SK-N-SH (cell line): ENCODE data around the gene CLIC3. TPM values are rescaled to one million over a fixed set of nuclear protein-coding genes. Genes with fewer than 3 reads are reported as not detected.

ENCODE experiments used
- CTCF ChIA-PET: fragments of 300-600, 350-600 bp; formaldehyde crosslinking; extraction: SDS; loops from one replicate; lab custom pipeline; 2021; lab: Yijun Ruan, JAX
- POLR2A ChIA-PET: fragments of 350-600 bp; sonication (Branson Sonifier 250); formaldehyde crosslinking; extraction: SDS; loops from one replicate; lab custom pipeline; 2020; ENCODE audit warnings: antibody characterized with exemption, inconsistent platforms; lab: Yijun Ruan, JAX
- DNase-seq: peaks from one replicate; pipeline ENCODE4 v3.0.0; 2012
- H2AFZ ChIP-seq: fragments of 200-600 bp; sonication (generic); 2 replicates; pipeline ENCODE4 v1.8.1; 2016; ENCODE audit warnings: antibody characterized with exemption, mild to moderate bottlenecking, low read depth
- H3F3A ChIP-seq: fragments of 200-600 bp; sonication (generic); replicated peaks from 2 replicates; pipeline ENCODE3; 2016; ENCODE audit warnings: antibody characterized with exemption, mild to moderate bottlenecking; ENCODE audit not compliant: insufficient read depth
- H3K27ac ChIP-seq, 2 experiments: fragments of 200-500 bp in 1 of 2; fragments of 200-600 bp in 1 of 2; sonication (Bioruptor generic) in 1 of 2; sonication (generic), shearing (Covaris generic) in 1 of 2; 2 replicates each; pipeline versions ENCODE4 v1.5.1 to v1.6.1; 2014 to 2016; ENCODE audit warnings: low read depth in 2 of 2, inconsistent platforms in 1 of 2, low read length in 1 of 2, mild to moderate bottlenecking in 1 of 2, mixed read lengths in 1 of 2
- H3K27me3 ChIP-seq: fragments of 200-600 bp; sonication (generic), shearing (Covaris generic); 2 replicates; pipeline ENCODE4 v1.6.1; 2016; ENCODE audit warnings: mixed run types; ENCODE audit not compliant: insufficient read depth
- H3K36me3 ChIP-seq, 2 experiments: fragments of 200-500 bp in 1 of 2; fragments of 200-600 bp in 1 of 2; sonication (Bioruptor generic) in 1 of 2; sonication (generic) in 1 of 2; replicated peaks in 1 of 2; 2 replicates each; pipeline versions ENCODE3 to v1.5.1; 2014 to 2016; ENCODE audit warnings: low read length in 1 of 2, mild to moderate bottlenecking in 1 of 2; ENCODE audit not compliant: insufficient read depth in 2 of 2, control insufficient read depth in 1 of 2
- H3K4me1 ChIP-seq, 2 experiments: fragments of 200-500 bp in 1 of 2; fragments of 200-600 bp in 1 of 2; sonication (Bioruptor generic) in 1 of 2; sonication (generic), shearing (Covaris generic) in 1 of 2; 2 replicates each; pipeline versions ENCODE4 v1.5.1 to v1.6.1; 2014 to 2016; ENCODE audit warnings: low read depth in 1 of 2, low read length in 1 of 2, mixed run types in 1 of 2; ENCODE audit not compliant: insufficient read depth in 2 of 2, control insufficient read depth in 1 of 2
- H3K4me2 ChIP-seq: fragments of 200-600 bp; sonication (generic), shearing (Covaris generic); 2 replicates; pipeline ENCODE4 v1.6.1; 2017; ENCODE audit warnings: mixed run types
- H3K4me3 ChIP-seq, 2 experiments: fragments of 200-500 bp in 1 of 2; fragments of 200-600 bp in 1 of 2; sonication (Bioruptor generic) in 1 of 2; sonication (generic), shearing (Covaris generic) in 1 of 2; 2 replicates each; pipeline versions ENCODE4 v1.5.1 to v1.8.1; 2014 to 2016; ENCODE audit warnings: low read depth in 2 of 2, inconsistent platforms in 1 of 2, low read length in 1 of 2, mild to moderate bottlenecking in 1 of 2, mixed read lengths in 1 of 2, moderate library complexity in 1 of 2
- H3K79me2 ChIP-seq: fragments of 200-600 bp; sonication (generic); 2 replicates; pipeline ENCODE4 v1.8.1; 2017; ENCODE audit warnings: mild to moderate bottlenecking; ENCODE audit not compliant: insufficient read depth
- H3K9ac ChIP-seq: fragments of 200-600 bp; sonication (generic); 2 replicates; pipeline ENCODE4 v1.6.1; 2017; ENCODE audit warnings: mixed run types
- H3K9me2 ChIP-seq: fragments of 200-600 bp; sonication (generic); 2 replicates; pipeline ENCODE4 v1.6.1; 2017; ENCODE audit warnings: mixed run types
- H3K9me3 ChIP-seq: fragments of 200-600 bp; sonication (generic); 2 replicates; pipeline ENCODE4 v1.6.1; 2017; ENCODE audit warnings: mixed run types, mild to moderate bottlenecking, moderate library complexity
- H4K20me1 ChIP-seq: fragments of 200-600 bp; sonication (generic); 2 replicates; pipeline ENCODE4 v1.6.1; 2017; ENCODE audit warnings: mild to moderate bottlenecking, mixed run types; ENCODE audit not compliant: insufficient read depth
- CHD2 ChIP-seq: fragments of 150-350 bp; IDR thresholded peaks from 2 replicates; pipeline ENCODE4 v1.6.1; 2018; ENCODE audit warnings: low read length; ENCODE audit not compliant: partially characterized antibody
- CTCF ChIP-seq: fragments of 200-600 bp; sonication (generic); IDR thresholded peaks from 2 replicates; pipeline ENCODE4 v1.6.1; 2017; ENCODE audit warnings: antibody characterized with exemption, mild to moderate bottlenecking, moderate library complexity
- EP300 ChIP-seq, 2 experiments: IDR thresholded peaks; 2 replicates each; pipeline versions ENCODE4 v1.4.0 to v1.6.1; 2012; ENCODE audit warnings: borderline replicate concordance in 1 of 2, low read depth in 1 of 2, low read length in 1 of 2
- EZH2phosphoT487 ChIP-seq: fragments of 200-600 bp; sonication (generic); IDR thresholded peaks from 2 replicates; pipeline ENCODE4 v1.6.1; 2017; ENCODE audit warnings: low read depth, mixed run types, mild to moderate bottlenecking, antibody characterized with exemption, moderate library complexity, borderline replicate concordance
- FOSL2 ChIP-seq: IDR thresholded peaks from 2 replicates; pipeline ENCODE4 v1.4.0; 2012; ENCODE audit warnings: low read depth, mild to moderate bottlenecking, moderate library complexity, borderline replicate concordance
- GATA2 ChIP-seq: sonication (generic); formaldehyde crosslinking; IDR thresholded peaks from 2 replicates; pipeline ENCODE4 v1.5.0; 2020; ENCODE audit warnings: mild to moderate bottlenecking, missing genetic modification reagents
- IRF3 ChIP-seq: fragments of 150-350 bp; IDR thresholded peaks from 2 replicates; pipeline ENCODE4 v1.6.1; 2016; ENCODE audit warnings: mild to moderate bottlenecking, low read depth, low read length
- MEF2A ChIP-seq: IDR thresholded peaks from 2 replicates; pipeline ENCODE4 v1.4.0; 2012; ENCODE audit warnings: low read depth, borderline replicate concordance
- MXI1 ChIP-seq: IDR thresholded peaks from 2 replicates; pipeline ENCODE4 v1.6.1; 2012; ENCODE audit warnings: mild to moderate bottlenecking, low read depth, low read length, improper control_type of control experiment
- PBX3 ChIP-seq: IDR thresholded peaks from 2 replicates; pipeline ENCODE4; 2012
- POLR2AphosphoS5 ChIP-seq: IDR thresholded peaks from 2 replicates; pipeline ENCODE4 v1.6.1; 2012; ENCODE audit warnings: low read depth, low read length
- RAD21 ChIP-seq: IDR thresholded peaks from 2 replicates; pipeline ENCODE4 v1.6.1; 2012; ENCODE audit warnings: mild to moderate bottlenecking, low read length
- RCOR1 ChIP-seq: fragments of 150-350 bp; IDR thresholded peaks from 2 replicates; pipeline ENCODE4 v1.6.1; 2017; ENCODE audit warnings: antibody characterized with exemption, low read length
- REST ChIP-seq: IDR thresholded peaks from 2 replicates; pipeline ENCODE4 v1.6.1; 2012; ENCODE audit warnings: mild to moderate bottlenecking, low read depth, low read length, moderate library complexity
- RFX5 ChIP-seq: IDR thresholded peaks from 2 replicates; pipeline ENCODE4 v1.6.1; 2012; ENCODE audit warnings: mild to moderate bottlenecking, improper control_type of control experiment, low read length
- RXRA ChIP-seq: IDR thresholded peaks from 2 replicates; pipeline ENCODE4 v1.4.0; 2012; ENCODE audit warnings: low read depth, mild to moderate bottlenecking, borderline replicate concordance
- SIN3A ChIP-seq: IDR thresholded peaks from 2 replicates; pipeline ENCODE4 v1.6.1; 2012; ENCODE audit warnings: low read depth, mild to moderate bottlenecking, low read length, moderate library complexity, borderline replicate concordance
- TCF12 ChIP-seq: IDR thresholded peaks from 2 replicates; pipeline ENCODE4 v1.4.0; 2012
- USF2 ChIP-seq: fragments of 150-350 bp; IDR thresholded peaks from 2 replicates; pipeline ENCODE4 v1.6.1; 2017; ENCODE audit warnings: antibody characterized with exemption, low read length, low read depth, borderline replicate concordance
- ZBTB33 ChIP-seq: IDR thresholded peaks from 2 replicates; pipeline ENCODE4 v1.4.0; 2012; ENCODE audit warnings: low read depth, borderline replicate concordance
- WGBS: methylation state at CpG from one replicate; pipeline ENCODE4 v1.1.6; 2017; ENCODE audit warnings: low lambda C conversion rate; 5-methylcytosine and 5-hydroxymethylcytosine counted together
- polyA plus RNA-seq, 3 experiments: library from polyadenylated mRNA; depleted of rRNA; stranded (reverse); fragments of >200 nt; gene quantifications; 2 replicates each; pipeline ENCODE4 v1.2.3, GENCODE V29; 2012

Gene CLIC3
- polyA plus RNA-seq, 1 of the 3 experiments (the other 2 are of a cell fraction): 1.0 TPM

GRCh38 chr9:136949817-136950655, 46.3 kb downstream of the CLIC3 start:
- H3K27ac ChIP-seq: peak overlapping the region in 1 of 2 experiments; percentile 94; a peak in 2 of 4 replicates
- H3K79me2 ChIP-seq: no peaks in the 10 kb centered on the region
- peak overlapping the region; percentile 88 for H2AFZ ChIP-seq
- H3K4me2 ChIP-seq: peak overlapping the region; percentile 97
- peaks cover 0 to 30% of the 10 kb centered on the region in 2 experiments; a peak in 2 of 4 replicates for H3K4me1 ChIP-seq
- ChIA-PET CTCF (interaction anchor here (0.6 to 13.2 kb wide), 8 partner anchors 10 to 188 kb away, joined by 3 to 350 read pairs (median 4); partner anchors contain the start of genes ABCA2, FUT7 and NPDC1), POLR2A (interaction anchor here (0.6 to 1.8 kb wide), 4 partner anchors 23 to 292 kb away, joined by 3 to 7 read pairs (median 4); no protein-coding TSS in a partner anchor)
- no peaks in the 10 kb centered on the region for H3F3A ChIP-seq
- peak overlapping the region; percentile 48; the same call in 1 of the 2 replicates for H3K9ac ChIP-seq
- no peaks in the 10 kb centered on the region for H4K20me1 ChIP-seq
- H3K27me3 ChIP-seq: no peaks in the 10 kb centered on the region
- 27% methylated on average over 7 of the region's 63 CpGs for WGBS
- no peaks in the 10 kb centered on the region for H3K36me3 ChIP-seq
- H3K4me3 ChIP-seq: peak overlapping the region; percentile 62 to 67
- DNase-seq: peak; percentile 100
- H3K9me2 ChIP-seq: no peaks in the 10 kb centered on the region
- no peaks in the 10 kb centered on the region for H3K9me3 ChIP-seq
- TF ChIP-seq EZH2phosphoT487 (no peak), TCF12 (no peak), MXI1 (no peak; the same call in 1 of the 2 replicates), REST (no peak), MEF2A (no peak), CTCF (no peak), FOSL2 (no peak), POLR2AphosphoS5 (peak; percentile 71), RAD21 (no peak), RXRA (no peak), ZBTB33 (no peak), USF2 (peak; percentile 90), RFX5 (no peak), EP300 (IDR thresholded peaks at IDR 0.05; ENCODE audit: borderline replicate concordance in 1 of 2, low read depth in 1 of 2, low read length in 1 of 2) (no peak), CHD2 (peak; percentile 84), RCOR1 (peak; percentile 34), IRF3 (peak; percentile 76; the same call in 1 of the 2 replicates), GATA2 (CRISPR knock-in tag) (no peak), PBX3 (no peak), SIN3A (no peak)
